Testis (tissue), 2 donors: Measurements from ENCODE around the gene IFITM10.

Experiments
- POLR2A ChIP-seq: fragments of 450-650 bp; IDR thresholded peaks from one replicate; pipeline ENCODE4 v1.6.1; 2017; ENCODE audit warnings: antibody characterized with exemption, mild to moderate bottlenecking, moderate library complexity
- TF ChIP-seq, protein P1 (sequence below), 3 experiments: fragments of 450-650 bp in 2 of 3; fragments of 200-600 bp in 1 of 3; sonication (generic) in 1 of 3; IDR thresholded peaks; one replicate each; pipeline ENCODE4 v1.5.1; 2016 to 2019; ENCODE audit warnings: antibody characterized with exemption in 3 of 3, mild to moderate bottlenecking in 2 of 3, moderate library complexity in 1 of 3

DNA sequence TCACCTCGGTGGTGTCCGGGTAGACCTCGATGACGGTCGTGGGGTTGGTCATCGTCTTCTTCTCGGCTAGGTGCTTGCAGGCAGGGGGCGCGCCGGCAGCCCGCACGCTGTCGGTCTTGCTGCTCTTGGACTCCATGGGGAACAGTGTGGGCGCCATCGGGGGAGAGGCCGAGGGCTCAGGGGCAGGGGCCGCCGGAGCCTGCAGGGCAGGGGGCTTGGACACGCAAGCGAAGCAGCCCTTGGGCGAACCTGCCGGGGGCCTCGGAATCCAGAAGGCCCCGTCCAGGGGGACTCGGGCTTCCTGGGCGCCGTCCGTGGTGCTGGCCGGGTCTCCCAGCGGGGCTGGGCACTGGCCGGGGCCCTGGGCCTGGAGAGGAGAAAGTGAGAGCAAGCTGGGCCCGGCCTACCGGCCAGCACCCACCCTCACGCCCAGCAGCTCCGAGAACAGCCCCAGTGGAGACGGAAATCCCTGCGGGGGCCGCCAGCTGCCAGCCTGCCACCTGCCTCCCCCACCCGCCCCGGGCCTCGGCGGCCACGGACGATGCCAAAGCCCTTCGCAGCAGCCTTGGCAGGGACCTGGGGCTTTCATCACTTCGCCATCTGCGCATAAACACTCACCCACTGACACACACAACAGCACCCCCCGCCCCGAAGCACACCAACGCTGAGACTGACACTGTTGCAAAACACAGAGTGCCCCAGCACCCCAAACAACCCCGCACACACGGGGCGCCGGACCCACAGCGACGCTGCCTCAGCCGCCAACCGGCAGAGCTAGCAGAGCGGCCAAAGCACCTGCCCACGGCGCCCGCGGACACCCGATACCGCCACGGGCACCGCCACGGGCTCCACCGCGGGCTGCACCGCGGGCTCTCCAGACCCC lies 2.4 kb downstream of the IFITM10 start:
- TF ChIP-seq, protein P1, sequence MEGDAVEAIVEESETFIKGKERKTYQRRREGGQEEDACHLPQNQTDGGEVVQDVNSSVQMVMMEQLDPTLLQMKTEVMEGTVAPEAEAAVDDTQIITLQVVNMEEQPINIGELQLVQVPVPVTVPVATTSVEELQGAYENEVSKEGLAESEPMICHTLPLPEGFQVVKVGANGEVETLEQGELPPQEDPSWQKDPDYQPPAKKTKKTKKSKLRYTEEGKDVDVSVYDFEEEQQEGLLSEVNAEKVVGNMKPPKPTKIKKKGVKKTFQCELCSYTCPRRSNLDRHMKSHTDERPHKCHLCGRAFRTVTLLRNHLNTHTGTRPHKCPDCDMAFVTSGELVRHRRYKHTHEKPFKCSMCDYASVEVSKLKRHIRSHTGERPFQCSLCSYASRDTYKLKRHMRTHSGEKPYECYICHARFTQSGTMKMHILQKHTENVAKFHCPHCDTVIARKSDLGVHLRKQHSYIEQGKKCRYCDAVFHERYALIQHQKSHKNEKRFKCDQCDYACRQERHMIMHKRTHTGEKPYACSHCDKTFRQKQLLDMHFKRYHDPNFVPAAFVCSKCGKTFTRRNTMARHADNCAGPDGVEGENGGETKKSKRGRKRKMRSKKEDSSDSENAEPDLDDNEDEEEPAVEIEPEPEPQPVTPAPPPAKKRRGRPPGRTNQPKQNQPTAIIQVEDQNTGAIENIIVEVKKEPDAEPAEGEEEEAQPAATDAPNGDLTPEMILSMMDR (IDR thresholded peaks at IDR 0.05), result no peak
- no peak for TF ChIP-seq POLR2A
